Muscle of leg (tissue), 11 donors: ENCODE measurements around the gene WWC2. TPM values are rescaled to one million over a fixed set of nuclear protein-coding genes. Genes with fewer than 3 reads are reported as not detected.

ENCODE experiments used
- DNase-seq: peaks from one replicate; pipeline ENCODE4 v3.0.0; 2013
- H3K27ac ChIP-seq: one replicate; pipeline ENCODE4 v1.5.1; 2013; ENCODE audit warnings: mild to moderate bottlenecking, low read length, control low read depth
- H3K27me3 ChIP-seq: one replicate; pipeline ENCODE4 v1.6.1; 2013; ENCODE audit warnings: low read length; ENCODE audit not compliant: control insufficient read depth, insufficient read depth
- H3K36me3 ChIP-seq: one replicate; pipeline ENCODE4 v1.6.1; 2013; ENCODE audit warnings: low read length; ENCODE audit not compliant: control insufficient read depth, insufficient read depth
- H3K4me1 ChIP-seq: one replicate; pipeline ENCODE4 v1.6.1; 2013; ENCODE audit warnings: low read length; ENCODE audit not compliant: control insufficient read depth, insufficient read depth
- H3K4me3 ChIP-seq: one replicate; pipeline ENCODE4 v1.5.1; 2013; ENCODE audit warnings: low read length, control low read depth
- H3K9me3 ChIP-seq: replicated peaks from 2 replicates; pipeline ENCODE4 v1.6.1; 2013; ENCODE audit warnings: low read depth, low read length; ENCODE audit not compliant: control insufficient read depth
- WGBS: methylation state at CpG from one replicate; pipeline ENCODE4 v1.1.5; 2013; ENCODE audit warnings: missing lambda C conversion rate; ENCODE audit not compliant: insufficient coverage; 5-methylcytosine and 5-hydroxymethylcytosine counted together
- polyA plus RNA-seq, 8 donors: library from polyadenylated mRNA; unstranded; fragments of 120-200 nt; gene quantifications; one replicate each; pipeline versions ENCODE4 v1.2.1 to v1.2.3, GENCODE V29; 2013; ENCODE audit warnings: inconsistent platforms in 1 of 8, low replicate concordance in 1 of 8; ENCODE audit not compliant: insufficient read length in 8 of 8, insufficient read depth in 1 of 8
- total RNA-seq: library from RNA; stranded (reverse); fragments of 120-200 nt; gene quantifications from one replicate; pipeline ENCODE4 v1.2.4, GENCODE V29; 2013

The WWC2 gene
- total and polyA plus RNA-seq, 9 donors, result 12.9 to 25.4 (median 18.9) TPM

GRCh38 chr4:183213996-183214395, 114.9 kb downstream of the WWC2 start:
- no peaks in the 10 kb centered on the region for H3K4me1 ChIP-seq
- no CpG with 5 or more reads among the region's 2 CpGs for WGBS
- no peak overlapping the region for H3K4me3 ChIP-seq
- no peak for DNase-seq
- H3K36me3 ChIP-seq, result peaks cover 7% of the 10 kb centered on the region
- H3K27me3 ChIP-seq, result no peaks in the 10 kb centered on the region
- H3K9me3 ChIP-seq, result no peaks in the 10 kb centered on the region
- H3K27ac ChIP-seq, result no peak overlapping the region

- no CpG with 5 or more reads among the region's 4 CpGs for WGBS
- no peak for DNase-seq
- H3K27ac ChIP-seq, result no peak overlapping the region
Observed at GRCh38 chr4:183214912-183215488, 115.9 kb downstream of the WWC2 start.

GRCh38 chr4:183220236-183220635, 121.2 kb downstream of the WWC2 start:
- no peaks in the 10 kb centered on the region for H3K27me3 ChIP-seq
- H3K4me1 ChIP-seq, result no peaks in the 10 kb centered on the region
- no peak overlapping the region for H3K27ac ChIP-seq
- WGBS, result no CpG with 5 or more reads among the region's 4 CpGs
- no peak for DNase-seq
- H3K4me3 ChIP-seq, result no peak overlapping the region
- H3K36me3 ChIP-seq, result no peaks in the 10 kb centered on the region
- no peaks in the 10 kb centered on the region for H3K9me3 ChIP-seq

More at GRCh38 chr4:183214912-183215488, 115.9 kb downstream of the WWC2 start:
- H3K27me3 ChIP-seq, result no peaks in the 10 kb centered on the region
- H3K36me3 ChIP-seq, result no peaks in the 10 kb centered on the region
- no peaks in the 10 kb centered on the region for H3K9me3 ChIP-seq
- H3K4me1 ChIP-seq, result no peaks in the 10 kb centered on the region
- H3K4me3 ChIP-seq, result no peak overlapping the region

GRCh38 chr4:183223053-183223452, 124.0 kb downstream of the WWC2 start:
- no peaks in the 10 kb centered on the region for H3K27me3 ChIP-seq
- no peaks in the 10 kb centered on the region for H3K36me3 ChIP-seq
- WGBS, result no CpG with 5 or more reads among the region's 3 CpGs
- H3K4me1 ChIP-seq, result no peaks in the 10 kb centered on the region
- no peaks in the 10 kb centered on the region for H3K9me3 ChIP-seq
- no peak overlapping the region for H3K27ac ChIP-seq
- DNase-seq, result no peak
- H3K4me3 ChIP-seq, result no peak overlapping the region

GRCh38 chr4:183229397-183229796, 130.3 kb downstream of the WWC2 start:
- Histone ChIP-seq H3K9me3 (no peaks in the 10 kb centered on the region), H3K4me3 (no peak overlapping the region), H3K27ac (no peak overlapping the region), H3K36me3 (no peaks in the 10 kb centered on the region), H3K27me3 (no peaks in the 10 kb centered on the region), H3K4me1 (no peaks in the 10 kb centered on the region)
- DNase-seq, result no peak

GRCh38 chr4:183240581-183241321, 141.7 kb downstream of the WWC2 start:
- Histone ChIP-seq H3K36me3 (peaks cover 23% of the 10 kb centered on the region), H3K27ac (no peak overlapping the region), H3K4me3 (no peak overlapping the region), H3K9me3 (peaks cover 3% of the 10 kb centered on the region), H3K4me1 (peaks cover 6% of the 10 kb centered on the region), H3K27me3 (no peaks in the 10 kb centered on the region)
- DNase-seq, result peak; percentile 25
- WGBS, result 68% methylated on average over 9 of the region's 15 CpGs

- H3K4me1 ChIP-seq, result peaks cover 6% of the 10 kb centered on the region
- no peak overlapping the region for H3K4me3 ChIP-seq
- no peaks in the 10 kb centered on the region for H3K27me3 ChIP-seq
- DNase-seq, result no peak
- peaks cover 2% of the 10 kb centered on the region for H3K9me3 ChIP-seq
- H3K27ac ChIP-seq, result no peak overlapping the region
- H3K36me3 ChIP-seq, result peaks cover 25% of the 10 kb centered on the region
- whole genome bisulfite sequencing, result no CpG with 5 or more reads among the region's 4 CpGs
Observed at GRCh38 chr4:183241322-183241640, 142.2 kb downstream of the WWC2 start.

- H3K27ac ChIP-seq, result no peak overlapping the region
- DNase-seq, result peak; percentile 13
- no peaks in the 10 kb centered on the region for H3K27me3 ChIP-seq
- 40% methylated on average over 2 of the region's 6 CpGs for WGBS
- no peaks in the 10 kb centered on the region for H3K9me3 ChIP-seq
- H3K4me3 ChIP-seq, result no peak overlapping the region
- peaks cover 6% of the 10 kb centered on the region for H3K4me1 ChIP-seq
- peaks cover 25% of the 10 kb centered on the region for H3K36me3 ChIP-seq
Observed at GRCh38 chr4:183241721-183242151, 142.7 kb downstream of the WWC2 start.

GRCh38 chr4:183242291-183242690, 143.2 kb downstream of the WWC2 start:
- Histone ChIP-seq H3K27me3 (no peaks in the 10 kb centered on the region), H3K36me3 (peaks cover 25% of the 10 kb centered on the region), H3K4me1 (peaks cover 6% of the 10 kb centered on the region), H3K27ac (no peak overlapping the region), H3K4me3 (no peak overlapping the region), H3K9me3 (no peaks in the 10 kb centered on the region)
- 74% methylated on average over 2 of the region's 2 CpGs for WGBS
- peak; percentile 15 for DNase-seq

GRCh38 chr4:183244019-183244418, 145.0 kb downstream of the WWC2 start:
- H3K4me1 ChIP-seq, result peaks cover 6% of the 10 kb centered on the region
- H3K4me3 ChIP-seq, result no peak overlapping the region
- H3K36me3 ChIP-seq, result peaks cover 19% of the 10 kb centered on the region
- no peak for DNase-seq
- H3K9me3 ChIP-seq, result no peaks in the 10 kb centered on the region
- 63% methylated on average over 4 of the region's 8 CpGs for WGBS
- H3K27ac ChIP-seq, result no peak overlapping the region
- no peaks in the 10 kb centered on the region for H3K27me3 ChIP-seq
